ENCODE data around the gene NMUR1. TPM values are rescaled to one million over a fixed set of nuclear protein-coding genes. Genes with fewer than 3 reads are reported as not detected.

The NMUR1 gene
- total RNA-seq, 4 donors from 2014 or later = 0.32 to 2.2 (median 0.55) TPM; not detected in 1

DNA sequence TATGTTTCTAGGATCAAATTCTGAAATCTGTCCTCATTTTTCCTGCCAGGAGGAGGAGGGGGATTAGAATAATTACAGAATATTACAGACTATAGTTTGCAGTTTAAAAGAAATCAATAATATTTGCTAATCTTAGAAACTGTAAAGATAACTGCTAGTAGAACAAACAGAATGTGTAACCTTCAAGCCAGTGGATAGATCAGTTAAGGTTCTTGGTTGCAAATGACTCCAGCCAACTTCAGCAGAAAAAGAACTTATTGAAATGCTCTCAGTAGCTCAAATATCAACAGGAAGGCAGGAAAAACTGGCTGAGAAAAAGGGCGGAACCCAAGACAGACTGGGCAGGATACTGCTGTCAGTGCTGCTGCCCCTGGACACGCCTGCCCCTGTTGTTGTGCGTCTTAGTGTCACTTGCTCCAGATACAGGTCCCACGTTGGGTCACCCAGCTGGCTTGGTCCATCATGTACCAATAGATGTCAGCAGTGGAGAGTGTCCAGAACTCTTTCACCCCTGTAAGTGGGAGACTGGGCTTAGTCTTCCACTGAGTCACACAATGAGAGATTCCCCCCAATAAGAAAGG is 10.2 kb downstream of the NMUR1 start:
- Histone ChIP-seq H3K36me3 (no peaks in the 10 kb centered on the region), H3K4me1 (peaks cover 0 to 18% (median 1%) of the 10 kb centered on the region in 4 donors), H3K9me3 (no peaks in the 10 kb centered on the region), H3K27me3 (no peaks in the 10 kb centered on the region), H3K27ac (no peak overlapping the region), H3K4me3 (no peak overlapping the region)
- 70 to 71% methylated on average over 3 to 4 of the region's 4 CpGs for WGBS, 2 donors (ENCODE audit: low coverage in 1 of 2)
- no peak for TF ChIP-seq EP300 (IDR thresholded peaks at IDR 0.05; ENCODE audit: low read depth)
- TF ChIP-seq CTCF (IDR thresholded peaks at IDR 0.05) = no peak
- TF ChIP-seq POLR2A (IDR thresholded peaks at IDR 0.05) = no peak
- TF ChIP-seq POLR2AphosphoS5 (IDR thresholded peaks at IDR 0.05) = no peak
- intact Hi-C loops (cut with DNase I; ENCODE audit: low total_unique reads) (loop anchor here (10.0 kb wide), 1 partner anchor 195 kb away; no protein-coding TSS in a partner anchor), in situ Hi-C loops (cut with MboI; ENCODE audit: low pct_ligation_motif_present in 1 of 4, low pct_unique_long_range_greater_than_20kb in 1 of 4, low sequenced_read_pairs in 3 of 4) (loop anchor here in 2 of 4 donors (5.0 to 25.0 kb wide), 2 partner anchors 82 to 192 kb away; partner anchors contain the start of gene PTMA (in 1 of the 2))
- DNase-seq = no peak

DNA sequence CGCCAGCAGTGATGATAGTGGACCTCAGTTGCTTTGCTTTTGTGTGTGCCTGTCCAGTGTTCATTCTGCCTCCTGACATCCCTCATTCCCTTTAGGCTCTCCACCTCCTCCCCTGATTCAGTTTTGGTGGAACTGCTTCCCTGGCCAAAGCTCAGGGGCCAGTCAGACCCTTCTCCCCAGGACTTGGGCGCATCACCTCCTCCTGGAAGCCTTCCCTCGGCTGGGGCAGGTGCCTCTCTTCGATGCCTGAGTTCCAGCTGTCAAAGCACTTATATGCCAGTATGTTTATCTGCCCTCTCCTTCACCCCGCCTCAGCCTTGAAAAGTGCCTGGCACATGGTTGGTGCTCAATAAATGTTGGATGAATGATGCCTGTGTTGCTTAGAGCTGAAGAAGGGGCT is 11.5 kb downstream of the NMUR1 start:
- TF ChIP-seq POLR2AphosphoS5 (IDR thresholded peaks at IDR 0.05) (no peak), POLR2A (IDR thresholded peaks at IDR 0.05) (no peak), EP300 (IDR thresholded peaks at IDR 0.05; ENCODE audit: low read depth) (no peak), CTCF (IDR thresholded peaks at IDR 0.05) (no peak)
- Histone ChIP-seq H3K27me3 (no peaks in the 10 kb centered on the region), H3K4me3 (no peak overlapping the region), H3K9me3 (no peaks in the 10 kb centered on the region), H3K36me3 (no peaks in the 10 kb centered on the region), H3K4me1 (peaks cover 0 to 24% (median 4%) of the 10 kb centered on the region in 4 donors), H3K27ac (no peak overlapping the region)
- DNase-seq = no peak
- 52 to 73% methylated on average over 3 to 5 of the region's 5 CpGs for WGBS, 2 donors (ENCODE audit: low coverage in 1 of 2)
- intact Hi-C loops (cut with DNase I; ENCODE audit: low total_unique reads) = loop anchor here (10.0 kb wide), 1 partner anchor 196 kb away; no protein-coding TSS in a partner anchor
- in situ Hi-C loops (cut with MboI; ENCODE audit: low pct_ligation_motif_present in 1 of 4, low pct_unique_long_range_greater_than_20kb in 1 of 4, low sequenced_read_pairs in 3 of 4) = loop anchor here in 2 of 4 donors (5.0 to 25.0 kb wide), 2 partner anchors 84 to 194 kb away; partner anchors contain the start of gene PTMA (in 1 of the 2)

GRCh38 chr2:231515603-231516002 is 14.6 kb downstream of the NMUR1 start:
- WGBS, 2 donors (ENCODE audit: low coverage in 1 of 2) = 95 to 96% methylated on average over 4 of the region's 4 CpGs
- in situ Hi-C loops (cut with MboI; ENCODE audit: low pct_ligation_motif_present in 1 of 4, low pct_unique_long_range_greater_than_20kb in 1 of 4, low sequenced_read_pairs in 3 of 4) (loop anchor here in 2 of 4 donors (5.0 to 25.0 kb wide), 2 partner anchors 87 to 197 kb away; partner anchors contain the start of gene PTMA (in 1 of the 2)), intact Hi-C loops (cut with DNase I; ENCODE audit: low total_unique reads) (loop anchor here (1.0 to 10.0 kb wide), 2 partner anchors 43 to 199 kb away; no protein-coding TSS in a partner anchor)

More at GRCh38 chr2:231515603-231516002, 14.6 kb downstream of the NMUR1 start:
- Histone ChIP-seq H3K27me3 (no peaks in the 10 kb centered on the region), H3K36me3 (no peaks in the 10 kb centered on the region), H3K4me1 (peaks cover 0 to 14% (median 6%) of the 10 kb centered on the region in 4 donors), H3K4me3 (no peak overlapping the region), H3K27ac (no peak overlapping the region), H3K9me3 (no peaks in the 10 kb centered on the region)
- no peak for DNase-seq
- TF ChIP-seq CTCF (IDR thresholded peaks at IDR 0.05) = no peak
- no peak for TF ChIP-seq POLR2AphosphoS5 (IDR thresholded peaks at IDR 0.05)
- TF ChIP-seq EP300 (IDR thresholded peaks at IDR 0.05; ENCODE audit: low read depth) = no peak
